Measurements from ENCODE around the gene UGT1A4. TPM values are rescaled to one million over a fixed set of nuclear protein-coding genes. Genes with fewer than 3 reads are reported as not detected.
"Not testable (repeated sequence)": the region's sequence is repeated elsewhere in the genome, so short reads cannot be mapped to it uniquely, and the experiment has no call there.

The UGT1A4 gene
- total RNA-seq, 1 donor, result not detected

DNA sequence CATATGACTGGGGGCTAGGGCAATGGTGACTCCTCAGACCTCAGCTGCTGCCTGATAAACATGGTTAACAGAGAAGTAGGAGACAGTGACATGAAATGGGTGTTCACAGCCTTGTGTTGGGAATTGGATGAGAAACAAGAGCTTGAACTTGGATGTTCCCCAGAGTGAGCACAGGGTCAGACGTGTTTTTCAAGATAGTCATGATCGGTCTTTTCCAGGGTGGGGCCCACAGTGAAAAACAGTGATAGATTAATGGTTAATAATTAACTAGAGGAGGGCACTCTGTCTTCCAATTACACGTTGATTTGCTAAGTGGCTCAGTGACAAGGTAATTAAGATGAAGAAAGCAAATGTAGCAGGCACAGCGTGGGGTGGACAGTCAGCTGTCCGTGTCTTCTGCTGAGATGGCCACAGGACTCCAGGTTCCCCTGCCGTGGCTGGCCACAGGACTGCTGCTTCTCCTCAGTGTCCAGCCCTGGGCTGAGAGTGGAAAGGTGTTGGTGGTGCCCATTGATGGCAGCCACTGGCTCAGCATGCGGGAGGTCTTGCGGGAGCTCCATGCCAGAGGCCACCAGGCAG is 10.3 kb downstream of the UGT1A4 start, which contains the start of gene UGT1A3:
UGT1A3 (plus strand) TSS at position 320 of the 579 bp plus-strand sequence; CDS start at position 405, 85 bp downstream.
- Histone ChIP-seq H3K36me3 (ENCODE audit: insufficient read depth, low read length) (no peaks in the 10 kb centered on the region), H3K4me2 (ENCODE audit: insufficient read depth, low read length) (no peak within 1 kb of the TSS), H4K20me1 (ENCODE audit: insufficient read depth, low read length) (no peaks in the 10 kb centered on the region), H3K27me3 (ENCODE audit: insufficient read depth, low read length) (peaks cover 7% of the 10 kb centered on the region), H3K79me2 (ENCODE audit: insufficient read depth, low read length) (no peaks in the 10 kb centered on the region), H3K27ac (ENCODE audit: low read depth, low read length) (no peak within 1 kb of the TSS), H3K9me3 (ENCODE audit: low read depth, low read length) (no peaks in the 10 kb centered on the region), H3K4me1 (ENCODE audit: insufficient read depth, low read length) (no peaks in the 10 kb centered on the region), H2AFZ (ENCODE audit: low read length) (no peak within 1 kb of the TSS), H3K4me3 (ENCODE audit: insufficient read depth, low read length) (no peak within 1 kb of the TSS)
- TF ChIP-seq, protein P1, sequence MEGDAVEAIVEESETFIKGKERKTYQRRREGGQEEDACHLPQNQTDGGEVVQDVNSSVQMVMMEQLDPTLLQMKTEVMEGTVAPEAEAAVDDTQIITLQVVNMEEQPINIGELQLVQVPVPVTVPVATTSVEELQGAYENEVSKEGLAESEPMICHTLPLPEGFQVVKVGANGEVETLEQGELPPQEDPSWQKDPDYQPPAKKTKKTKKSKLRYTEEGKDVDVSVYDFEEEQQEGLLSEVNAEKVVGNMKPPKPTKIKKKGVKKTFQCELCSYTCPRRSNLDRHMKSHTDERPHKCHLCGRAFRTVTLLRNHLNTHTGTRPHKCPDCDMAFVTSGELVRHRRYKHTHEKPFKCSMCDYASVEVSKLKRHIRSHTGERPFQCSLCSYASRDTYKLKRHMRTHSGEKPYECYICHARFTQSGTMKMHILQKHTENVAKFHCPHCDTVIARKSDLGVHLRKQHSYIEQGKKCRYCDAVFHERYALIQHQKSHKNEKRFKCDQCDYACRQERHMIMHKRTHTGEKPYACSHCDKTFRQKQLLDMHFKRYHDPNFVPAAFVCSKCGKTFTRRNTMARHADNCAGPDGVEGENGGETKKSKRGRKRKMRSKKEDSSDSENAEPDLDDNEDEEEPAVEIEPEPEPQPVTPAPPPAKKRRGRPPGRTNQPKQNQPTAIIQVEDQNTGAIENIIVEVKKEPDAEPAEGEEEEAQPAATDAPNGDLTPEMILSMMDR (IDR thresholded peaks at IDR 0.05; ENCODE audit: extremely low read depth, low read depth, low read length), result no peak
- DNase-seq (ENCODE audit: insufficient read length, low spot score, missing footprints), result no peak

DNA sequence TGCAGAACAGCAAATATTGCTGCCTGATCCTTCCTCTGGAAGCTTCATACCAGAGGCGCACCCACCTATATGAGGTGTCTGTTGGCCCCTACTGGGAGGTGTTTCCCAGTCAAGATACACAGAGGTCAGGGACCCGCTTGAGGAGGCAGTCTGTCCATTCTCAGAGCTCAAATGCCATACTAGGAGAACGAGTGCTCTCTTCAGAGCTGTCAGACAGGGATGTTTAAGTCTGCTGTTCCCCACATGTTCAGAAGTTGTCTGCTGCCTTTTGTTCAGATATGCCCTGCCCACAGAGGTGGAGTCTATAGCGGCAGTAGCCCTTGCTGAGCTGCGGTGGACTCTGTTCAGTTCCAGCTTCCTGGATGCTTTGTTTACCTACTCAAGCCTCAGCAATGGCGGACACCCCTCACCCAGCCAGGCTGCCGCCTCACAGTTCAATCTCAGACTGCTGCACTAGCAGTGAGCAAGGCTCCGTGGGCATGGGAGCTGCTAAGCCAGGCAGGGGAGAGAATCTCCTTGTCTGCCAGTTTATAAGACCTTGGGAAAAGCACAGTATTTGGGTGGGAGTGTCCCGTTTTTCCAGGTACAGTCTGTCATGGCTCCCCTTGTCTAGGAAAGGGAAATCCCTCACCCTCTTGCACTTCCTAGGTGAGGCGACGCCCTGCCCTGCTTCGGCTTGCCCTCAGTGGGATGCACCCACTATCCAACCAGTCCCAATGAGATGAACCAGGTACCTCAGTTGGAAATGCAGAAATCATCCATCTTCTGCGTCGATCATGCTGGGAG is 18.5 kb downstream of the UGT1A4 start:
- not testable (repeated sequence) for H3K79me2 ChIP-seq (ENCODE audit: insufficient read depth, low read length); H3K27ac ChIP-seq (ENCODE audit: low read depth, low read length); H3K9me3 ChIP-seq (ENCODE audit: low read depth, low read length); H3K36me3 ChIP-seq (ENCODE audit: insufficient read depth, low read length); DNase-seq (ENCODE audit: insufficient read length, low spot score, missing footprints); H4K20me1 ChIP-seq (ENCODE audit: insufficient read depth, low read length); H3K4me1 ChIP-seq (ENCODE audit: insufficient read depth, low read length); H3K4me2 ChIP-seq (ENCODE audit: insufficient read depth, low read length); H3K4me3 ChIP-seq (ENCODE audit: insufficient read depth, low read length); H2AFZ ChIP-seq (ENCODE audit: low read length); H3K27me3 ChIP-seq (ENCODE audit: insufficient read depth, low read length)

DNA sequence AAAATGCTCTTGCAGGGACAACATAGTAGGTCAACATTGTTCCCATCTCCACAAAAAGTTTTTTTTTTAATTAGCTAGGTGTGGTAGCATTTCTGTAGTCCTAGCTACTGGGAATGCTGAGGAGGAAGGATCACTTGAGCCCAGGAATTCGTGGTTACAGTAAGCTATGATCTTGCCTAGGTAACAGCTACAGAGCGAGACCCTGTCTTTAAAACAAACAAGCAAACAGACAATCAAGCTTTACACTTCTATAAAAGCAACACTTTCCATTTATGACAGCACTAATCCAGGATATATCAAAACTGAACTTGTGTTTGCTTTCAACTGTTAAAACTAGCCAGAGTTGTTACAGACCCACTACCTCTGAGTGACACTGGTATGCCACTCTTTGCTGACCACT is 22.3 kb downstream of the UGT1A4 start:
- no peaks in the 10 kb centered on the region for H3K79me2 ChIP-seq (ENCODE audit: insufficient read depth, low read length)
- no peaks in the 10 kb centered on the region for H4K20me1 ChIP-seq (ENCODE audit: insufficient read depth, low read length)
- no peaks in the 10 kb centered on the region for H3K36me3 ChIP-seq (ENCODE audit: insufficient read depth, low read length)
- H3K4me1 ChIP-seq (ENCODE audit: insufficient read depth, low read length), result no peaks in the 10 kb centered on the region
- TF ChIP-seq, protein P1 (IDR thresholded peaks at IDR 0.05; ENCODE audit: extremely low read depth, low read depth, low read length), result no peak
- H3K4me3 ChIP-seq (ENCODE audit: insufficient read depth, low read length), result no peak overlapping the region
- H3K9me3 ChIP-seq (ENCODE audit: low read depth, low read length), result no peaks in the 10 kb centered on the region
- no peak overlapping the region for H2AFZ ChIP-seq (ENCODE audit: low read length)
- no peak overlapping the region for H3K4me2 ChIP-seq (ENCODE audit: insufficient read depth, low read length)
- H3K27me3 ChIP-seq (ENCODE audit: insufficient read depth, low read length), result peaks cover 14% of the 10 kb centered on the region
- H3K27ac ChIP-seq (ENCODE audit: low read depth, low read length), result no peak overlapping the region
- no peak for DNase-seq (ENCODE audit: insufficient read length, low spot score, missing footprints)

DNA sequence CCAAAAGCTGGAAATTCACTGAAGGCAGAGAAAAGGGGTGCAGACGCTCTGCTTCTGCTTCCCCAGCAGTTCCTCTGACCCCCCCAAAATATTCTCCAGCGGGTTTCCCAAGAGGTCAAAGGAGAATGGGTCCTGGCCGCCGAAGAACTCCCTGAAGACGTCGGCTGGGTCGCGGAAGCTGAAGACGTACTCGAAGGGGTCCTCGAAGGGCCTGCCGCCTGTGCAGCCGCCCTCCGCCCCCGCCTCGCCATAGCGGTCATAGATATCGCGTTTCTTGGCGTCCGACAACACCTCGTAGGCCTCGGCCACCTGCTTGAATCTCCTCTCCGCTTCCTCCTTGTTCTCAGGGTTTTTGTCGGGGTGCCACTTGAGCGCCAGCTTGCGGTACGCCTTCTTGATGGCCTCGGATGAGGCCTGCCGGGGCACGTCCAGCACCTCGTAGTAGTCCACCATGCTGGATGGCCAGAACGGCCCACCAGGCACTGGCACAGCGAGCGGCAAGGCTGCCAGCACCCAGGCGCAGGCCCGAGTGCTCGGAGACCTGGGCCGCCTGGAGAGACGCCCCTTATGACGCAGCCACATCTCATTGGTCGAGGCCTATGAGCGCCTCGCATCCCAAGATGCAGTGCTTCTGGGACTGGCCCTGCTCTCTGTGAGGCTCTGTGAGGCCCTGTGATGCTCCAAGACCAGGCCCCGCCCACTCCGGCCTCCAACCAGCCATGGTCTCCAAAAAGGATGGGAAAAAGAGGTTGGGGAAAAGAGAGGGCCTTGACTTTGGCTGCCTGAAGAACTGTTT is 25.1 kb downstream of the UGT1A4 start:
- no peak for DNase-seq (ENCODE audit: insufficient read length, low spot score, missing footprints)
- no peak overlapping the region for H2AFZ ChIP-seq (ENCODE audit: low read length)
- H3K9me3 ChIP-seq (ENCODE audit: low read depth, low read length), result no peaks in the 10 kb centered on the region
- H3K27me3 ChIP-seq (ENCODE audit: insufficient read depth, low read length), result peaks cover 10% of the 10 kb centered on the region
- H4K20me1 ChIP-seq (ENCODE audit: insufficient read depth, low read length), result no peaks in the 10 kb centered on the region
- H3K79me2 ChIP-seq (ENCODE audit: insufficient read depth, low read length), result no peaks in the 10 kb centered on the region
- H3K27ac ChIP-seq (ENCODE audit: low read depth, low read length), result no peak overlapping the region
- H3K4me1 ChIP-seq (ENCODE audit: insufficient read depth, low read length), result peaks cover 3% of the 10 kb centered on the region
- TF ChIP-seq, protein P1 (IDR thresholded peaks at IDR 0.05; ENCODE audit: extremely low read depth, low read depth, low read length), result no peak
- no peaks in the 10 kb centered on the region for H3K36me3 ChIP-seq (ENCODE audit: insufficient read depth, low read length)
- no peak overlapping the region for H3K4me2 ChIP-seq (ENCODE audit: insufficient read depth, low read length)
- no peak overlapping the region for H3K4me3 ChIP-seq (ENCODE audit: insufficient read depth, low read length)
